ENCODE results near the gene COQ8A. TPM values are rescaled to one million over a fixed set of nuclear protein-coding genes. Genes with fewer than 3 reads are reported as not detected.
A peak's percentile ranks its signal among the peaks of the same experiment; 100 is the strongest.

The COQ8A gene
- total RNA-seq, 4 donors from 2014 or later, result 22.8 to 41.7 (median 27.7) TPM

DNA sequence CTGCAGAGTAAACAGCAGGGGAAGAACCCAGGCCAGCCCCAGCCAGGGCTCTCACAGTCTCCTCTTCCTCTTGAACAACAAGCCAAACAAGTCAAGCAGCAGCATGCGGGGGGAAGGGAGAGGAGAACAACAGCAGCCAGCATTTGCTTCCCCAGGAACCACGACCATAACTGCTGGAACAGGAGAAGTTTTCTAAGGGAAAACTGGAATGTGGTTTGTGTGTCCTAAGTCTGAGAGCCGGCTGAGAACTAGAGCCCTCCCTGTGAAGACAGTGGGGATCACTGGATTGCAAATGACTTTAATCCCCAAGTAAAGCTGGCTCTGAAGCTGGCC is 48.2 kb downstream of the COQ8A start:
- Histone ChIP-seq H3K4me1 (no peaks in the 10 kb centered on the region), H3K36me3 (no peaks in the 10 kb centered on the region), H3K4me3 (no peak overlapping the region), H3K9me3 (no peaks in the 10 kb centered on the region), H3K27ac (peak overlapping the region in 1 of 2 donors; percentile 43), H3K27me3 (no peaks in the 10 kb centered on the region)
- TF ChIP-seq POLR2A (IDR thresholded peaks at IDR 0.05), result no peak
- TF ChIP-seq, protein P1, sequence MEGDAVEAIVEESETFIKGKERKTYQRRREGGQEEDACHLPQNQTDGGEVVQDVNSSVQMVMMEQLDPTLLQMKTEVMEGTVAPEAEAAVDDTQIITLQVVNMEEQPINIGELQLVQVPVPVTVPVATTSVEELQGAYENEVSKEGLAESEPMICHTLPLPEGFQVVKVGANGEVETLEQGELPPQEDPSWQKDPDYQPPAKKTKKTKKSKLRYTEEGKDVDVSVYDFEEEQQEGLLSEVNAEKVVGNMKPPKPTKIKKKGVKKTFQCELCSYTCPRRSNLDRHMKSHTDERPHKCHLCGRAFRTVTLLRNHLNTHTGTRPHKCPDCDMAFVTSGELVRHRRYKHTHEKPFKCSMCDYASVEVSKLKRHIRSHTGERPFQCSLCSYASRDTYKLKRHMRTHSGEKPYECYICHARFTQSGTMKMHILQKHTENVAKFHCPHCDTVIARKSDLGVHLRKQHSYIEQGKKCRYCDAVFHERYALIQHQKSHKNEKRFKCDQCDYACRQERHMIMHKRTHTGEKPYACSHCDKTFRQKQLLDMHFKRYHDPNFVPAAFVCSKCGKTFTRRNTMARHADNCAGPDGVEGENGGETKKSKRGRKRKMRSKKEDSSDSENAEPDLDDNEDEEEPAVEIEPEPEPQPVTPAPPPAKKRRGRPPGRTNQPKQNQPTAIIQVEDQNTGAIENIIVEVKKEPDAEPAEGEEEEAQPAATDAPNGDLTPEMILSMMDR (IDR thresholded peaks at IDR 0.05), result no peak
- no peak for DNase-seq
- intact Hi-C loops (cut with DNase I; ENCODE audit: low total_unique reads), result no loop called here

DNA sequence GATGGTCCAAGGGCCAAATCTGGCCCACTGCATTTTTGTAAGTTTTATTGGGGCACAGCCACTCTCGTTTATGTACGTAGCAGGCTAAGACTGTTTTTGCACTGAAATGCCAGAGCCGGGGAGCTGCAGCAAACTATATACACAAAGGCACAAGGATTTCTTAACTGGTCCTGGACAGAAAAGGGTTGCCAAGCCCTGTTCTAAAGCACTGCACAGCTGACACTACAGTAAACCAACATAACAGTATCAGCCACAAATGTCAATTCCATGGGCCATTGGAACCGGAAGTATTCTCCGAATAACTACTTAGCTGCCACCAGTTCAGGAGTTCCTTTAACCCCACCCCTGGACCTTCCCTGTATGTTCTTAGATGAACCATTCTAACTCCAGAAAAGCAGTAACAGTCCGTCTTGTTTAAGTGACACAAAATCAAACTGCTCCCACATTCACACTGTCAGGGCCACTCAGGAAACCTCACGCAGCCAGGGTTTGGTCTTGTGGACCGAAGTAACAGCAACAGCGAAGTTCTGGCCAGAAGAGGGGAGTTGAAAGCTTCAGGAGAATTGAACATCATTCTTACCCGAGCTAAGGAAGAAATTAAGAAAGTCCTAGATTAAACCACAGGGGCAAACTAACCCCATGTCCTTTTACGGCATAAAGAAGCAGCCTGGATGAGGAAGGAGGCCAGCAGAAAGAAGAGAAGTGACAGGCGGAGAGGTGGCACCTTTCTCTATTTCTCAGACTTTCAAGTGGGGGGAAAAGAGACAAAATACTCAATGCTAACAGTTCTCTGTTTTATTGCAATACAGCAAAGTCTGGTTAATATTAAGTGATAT is 49.2 kb downstream of the COQ8A start:
- H3K9me3 ChIP-seq, result no peaks in the 10 kb centered on the region
- peak overlapping the region; percentile 43 to 56 for H3K27ac ChIP-seq
- H3K36me3 ChIP-seq, result no peaks in the 10 kb centered on the region
- no peaks in the 10 kb centered on the region for H3K4me1 ChIP-seq
- no peaks in the 10 kb centered on the region for H3K27me3 ChIP-seq
- intact Hi-C loops (cut with DNase I; ENCODE audit: low total_unique reads), result no loop called here
- no peak overlapping the region for H3K4me3 ChIP-seq
- no peak for TF ChIP-seq POLR2A (IDR thresholded peaks at IDR 0.05)
- TF ChIP-seq, protein P1 (IDR thresholded peaks at IDR 0.05), result no peak
- DNase-seq, result no peak

DNA sequence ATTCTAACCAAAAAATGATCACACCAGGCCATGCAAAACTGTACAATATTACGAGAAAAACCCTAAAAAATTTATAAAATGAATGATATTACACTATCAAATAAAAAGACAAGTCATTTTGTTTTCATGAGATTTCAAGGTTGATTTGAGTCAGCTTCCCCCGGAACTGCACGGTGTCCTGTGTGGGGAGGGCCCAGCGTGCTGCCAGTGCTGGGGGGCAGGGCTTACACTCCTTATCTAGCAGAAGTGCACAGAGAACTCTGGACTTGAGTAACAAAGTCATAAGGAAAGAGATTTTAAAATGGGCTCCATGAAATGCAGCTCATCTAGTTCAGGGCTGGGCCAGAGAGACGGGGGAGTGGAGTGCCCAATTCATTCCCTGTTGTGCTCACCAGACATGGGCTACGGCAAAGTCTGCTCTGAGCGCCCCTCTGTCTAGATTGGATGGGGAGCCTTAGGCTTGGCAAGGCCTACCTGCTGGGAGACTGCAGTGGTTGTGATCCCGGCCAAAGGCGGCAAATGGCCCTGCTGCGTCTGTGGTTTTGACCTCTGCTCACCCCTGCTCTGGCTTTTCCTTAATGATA is 50.1 kb downstream of the COQ8A start:
- Histone ChIP-seq H3K4me3 (no peak overlapping the region), H3K27me3 (no peaks in the 10 kb centered on the region), H3K4me1 (no peaks in the 10 kb centered on the region), H3K27ac (peak overlapping the region; percentile 43 to 56), H3K9me3 (no peaks in the 10 kb centered on the region), H3K36me3 (no peaks in the 10 kb centered on the region)
- TF ChIP-seq, protein P1 (IDR thresholded peaks at IDR 0.05), result no peak
- no peak for TF ChIP-seq POLR2A (IDR thresholded peaks at IDR 0.05)
- DNase-seq, result no peak
- intact Hi-C loops (cut with DNase I; ENCODE audit: low total_unique reads), result no loop called here

DNA sequence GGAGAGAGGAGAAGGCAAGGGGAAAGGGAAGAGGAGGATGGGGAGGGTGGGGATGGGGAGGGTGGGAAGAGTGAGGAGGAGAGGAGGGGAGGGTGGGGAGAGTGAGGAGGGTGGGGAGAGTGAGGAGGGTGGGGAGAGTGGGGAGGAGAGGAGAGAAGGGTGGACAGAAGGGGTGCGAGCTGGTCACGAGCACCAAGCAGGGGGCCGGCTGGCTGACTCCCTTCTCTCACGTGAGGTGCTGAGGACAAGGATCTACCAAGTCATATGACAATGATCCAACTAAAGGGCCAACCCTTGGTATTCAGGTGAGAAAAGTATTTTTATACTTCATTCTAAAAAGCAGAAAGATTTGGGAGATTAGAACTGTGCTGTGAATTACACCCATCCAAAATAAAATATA is 51.8 kb downstream of the COQ8A start:
- intact Hi-C loops (cut with DNase I; ENCODE audit: low total_unique reads), result no loop called here
- H3K4me3 ChIP-seq, result no peak overlapping the region
- no peak for DNase-seq

More for the DNA sequence above, 51.8 kb downstream of the COQ8A start:
- Histone ChIP-seq H3K4me1 (no peaks in the 10 kb centered on the region), H3K36me3 (no peaks in the 10 kb centered on the region), H3K27me3 (no peaks in the 10 kb centered on the region), H3K9me3 (no peaks in the 10 kb centered on the region), H3K27ac (no peak overlapping the region)
- TF ChIP-seq, protein P1 (IDR thresholded peaks at IDR 0.05), result no peak
- TF ChIP-seq POLR2A (IDR thresholded peaks at IDR 0.05), result no peak
